ENCODE data around the gene HMGN1.

DNA sequence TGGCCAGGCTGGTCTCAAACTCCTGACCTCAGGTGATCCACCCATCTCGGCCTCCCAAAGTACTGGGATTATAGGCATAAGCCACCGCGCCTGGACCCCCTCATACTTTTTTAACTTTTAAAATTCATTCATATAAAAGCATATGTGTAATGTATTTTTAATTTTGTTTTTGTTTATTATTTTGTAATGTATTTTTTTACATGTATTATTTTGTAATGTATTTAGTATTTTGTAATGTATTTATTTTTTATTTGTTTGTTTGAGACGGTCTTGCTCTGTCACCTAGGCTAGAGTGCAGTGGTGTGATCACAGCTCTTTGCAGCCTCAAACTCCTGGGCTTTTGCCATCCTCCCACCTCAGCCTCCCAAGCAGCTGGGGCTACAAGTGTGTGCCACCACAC lies 23.4 kb downstream of the HMGN1 start:
- TF ChIP-seq, protein P1, sequence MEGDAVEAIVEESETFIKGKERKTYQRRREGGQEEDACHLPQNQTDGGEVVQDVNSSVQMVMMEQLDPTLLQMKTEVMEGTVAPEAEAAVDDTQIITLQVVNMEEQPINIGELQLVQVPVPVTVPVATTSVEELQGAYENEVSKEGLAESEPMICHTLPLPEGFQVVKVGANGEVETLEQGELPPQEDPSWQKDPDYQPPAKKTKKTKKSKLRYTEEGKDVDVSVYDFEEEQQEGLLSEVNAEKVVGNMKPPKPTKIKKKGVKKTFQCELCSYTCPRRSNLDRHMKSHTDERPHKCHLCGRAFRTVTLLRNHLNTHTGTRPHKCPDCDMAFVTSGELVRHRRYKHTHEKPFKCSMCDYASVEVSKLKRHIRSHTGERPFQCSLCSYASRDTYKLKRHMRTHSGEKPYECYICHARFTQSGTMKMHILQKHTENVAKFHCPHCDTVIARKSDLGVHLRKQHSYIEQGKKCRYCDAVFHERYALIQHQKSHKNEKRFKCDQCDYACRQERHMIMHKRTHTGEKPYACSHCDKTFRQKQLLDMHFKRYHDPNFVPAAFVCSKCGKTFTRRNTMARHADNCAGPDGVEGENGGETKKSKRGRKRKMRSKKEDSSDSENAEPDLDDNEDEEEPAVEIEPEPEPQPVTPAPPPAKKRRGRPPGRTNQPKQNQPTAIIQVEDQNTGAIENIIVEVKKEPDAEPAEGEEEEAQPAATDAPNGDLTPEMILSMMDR (IDR thresholded peaks at IDR 0.05) = no peak
- no peak for TF ChIP-seq POLR2A (IDR thresholded peaks at IDR 0.05)

All from body of pancreas (tissue), 4 donors.